ENCODE results near the gene MAP1LC3A.

MAP1LC3A gene

GRCh38 chr20:34564833-34565232 lies 6.3 kb downstream of the MAP1LC3A start:
- Histone ChIP-seq H3K9me3 (replicated peaks; ENCODE audit: insufficient read depth, low read length) (no peaks in the 10 kb centered on the region), H3K4me3 (ENCODE audit: low read length) (no peak overlapping the region), H3K9ac (ENCODE audit: low read length) (no peak overlapping the region), H2AFZ (ENCODE audit: low read length) (no peak overlapping the region), H3K4me1 (ENCODE audit: low read length) (no peaks in the 10 kb centered on the region), H3K27ac (ENCODE audit: low read length) (no peak overlapping the region), H3K79me2 (ENCODE audit: low read length) (no peaks in the 10 kb centered on the region), H3K36me3 (replicated peaks; ENCODE audit: insufficient read depth, low read length) (no peaks in the 10 kb centered on the region), H3K4me2 (ENCODE audit: low read depth, low read length) (no peak overlapping the region), H3K9me2 (replicated peaks; ENCODE audit: insufficient read depth, low read length) (no peaks in the 10 kb centered on the region), H3K27me3 (replicated peaks; ENCODE audit: insufficient read depth, low read length) (no peaks in the 10 kb centered on the region), H4K20me1 (ENCODE audit: insufficient read depth, low read length) (no peaks in the 10 kb centered on the region), H3F3A (ENCODE audit: insufficient read depth, low read length) (no peaks in the 10 kb centered on the region)
- TF ChIP-seq EZH2 (optimal IDR thresholded peaks at IDR 0.05; ENCODE audit: low read depth, low read length), result no peak
- TF ChIP-seq EZH2phosphoT487 (IDR thresholded peaks at IDR 0.05; ENCODE audit: low read length), result no peak
- no peak for TF ChIP-seq CTCF (IDR thresholded peaks at IDR 0.05; ENCODE audit: low read length)
- DNase-seq, result no peak

GRCh38 chr20:34566978-34567891 lies 8.7 kb downstream of the MAP1LC3A start:
- TF ChIP-seq CTCF (IDR thresholded peaks at IDR 0.05; ENCODE audit: low read length) (no peak), EZH2phosphoT487 (IDR thresholded peaks at IDR 0.05; ENCODE audit: low read length) (no peak), EZH2 (optimal IDR thresholded peaks at IDR 0.05; ENCODE audit: low read depth, low read length) (no peak)
- Histone ChIP-seq H3K9ac (ENCODE audit: low read length) (no peak overlapping the region), H3K4me3 (ENCODE audit: low read length) (no peak overlapping the region), H3K4me2 (ENCODE audit: low read depth, low read length) (no peak overlapping the region), H3F3A (ENCODE audit: insufficient read depth, low read length) (no peaks in the 10 kb centered on the region), H3K9me2 (replicated peaks; ENCODE audit: insufficient read depth, low read length) (no peaks in the 10 kb centered on the region), H4K20me1 (ENCODE audit: insufficient read depth, low read length) (no peaks in the 10 kb centered on the region), H3K4me1 (ENCODE audit: low read length) (no peaks in the 10 kb centered on the region), H3K27me3 (replicated peaks; ENCODE audit: insufficient read depth, low read length) (no peaks in the 10 kb centered on the region), H3K36me3 (replicated peaks; ENCODE audit: insufficient read depth, low read length) (no peaks in the 10 kb centered on the region), H3K79me2 (ENCODE audit: low read length) (no peaks in the 10 kb centered on the region), H2AFZ (ENCODE audit: low read length) (no peak overlapping the region), H3K9me3 (replicated peaks; ENCODE audit: insufficient read depth, low read length) (no peaks in the 10 kb centered on the region), H3K27ac (ENCODE audit: low read length) (no peak overlapping the region)
- DNase-seq, result no peak

GRCh38 chr20:34567892-34568865 lies 9.7 kb downstream of the MAP1LC3A start:
- Histone ChIP-seq H2AFZ (ENCODE audit: low read length) (no peak overlapping the region), H3K9me3 (replicated peaks; ENCODE audit: insufficient read depth, low read length) (no peaks in the 10 kb centered on the region), H3K27me3 (replicated peaks; ENCODE audit: insufficient read depth, low read length) (no peaks in the 10 kb centered on the region), H3K4me1 (ENCODE audit: low read length) (no peaks in the 10 kb centered on the region), H3K36me3 (replicated peaks; ENCODE audit: insufficient read depth, low read length) (no peaks in the 10 kb centered on the region), H4K20me1 (ENCODE audit: insufficient read depth, low read length) (no peaks in the 10 kb centered on the region), H3F3A (ENCODE audit: insufficient read depth, low read length) (no peaks in the 10 kb centered on the region), H3K27ac (ENCODE audit: low read length) (no peak overlapping the region), H3K79me2 (ENCODE audit: low read length) (no peaks in the 10 kb centered on the region), H3K4me3 (ENCODE audit: low read length) (no peak overlapping the region), H3K4me2 (ENCODE audit: low read depth, low read length) (no peak overlapping the region), H3K9ac (ENCODE audit: low read length) (no peak overlapping the region), H3K9me2 (replicated peaks; ENCODE audit: insufficient read depth, low read length) (no peaks in the 10 kb centered on the region)
- TF ChIP-seq EZH2phosphoT487 (IDR thresholded peaks at IDR 0.05; ENCODE audit: low read length) (no peak), EZH2 (optimal IDR thresholded peaks at IDR 0.05; ENCODE audit: low read depth, low read length) (no peak), CTCF (IDR thresholded peaks at IDR 0.05; ENCODE audit: low read length) (no peak)
- DNase-seq, result no peak
